Astrocyte (in vitro differentiated cells and primary cell): Measurements from ENCODE around the gene MAPK8IP2. TPM values are rescaled to one million over a fixed set of nuclear protein-coding genes. Genes with fewer than 3 reads are reported as not detected.

ENCODE experiments used
- DNase-seq: peaks from one replicate; pipeline ENCODE4 v3.0.0-alpha.2; 2010; ENCODE audit warnings: low read depth
- FAIRE-seq: peaks from 2 replicates; lab custom pipeline; 2011; peaks lifted over from hg19 to GRCh38; lab: Jason Lieb, UNC
- H2AFZ ChIP-seq: 2 replicates; pipeline ENCODE4 v1.6.0; 2012; ENCODE audit warnings: low read depth, low read length, inconsistent platforms
- H3K27ac ChIP-seq: 2 replicates; pipeline ENCODE4 v1.5.1; 2011; ENCODE audit warnings: low read depth, low read length, inconsistent platforms
- H3K27me3 ChIP-seq: 2 replicates; pipeline ENCODE4 v1.6.0; 2011; ENCODE audit warnings: low read length, inconsistent platforms; ENCODE audit not compliant: insufficient read depth
- H3K36me3 ChIP-seq: 2 replicates; pipeline ENCODE4 v1.5.1; 2011; ENCODE audit warnings: low read length, inconsistent platforms; ENCODE audit not compliant: insufficient read depth
- H3K4me1 ChIP-seq: 2 replicates; pipeline ENCODE4 v1.5.1; 2011; ENCODE audit warnings: low read length, inconsistent platforms; ENCODE audit not compliant: insufficient read depth
- H3K4me2 ChIP-seq: 2 replicates; pipeline ENCODE4 v1.6.0; 2012; ENCODE audit warnings: low read length, inconsistent platforms
- H3K4me3 ChIP-seq: 2 replicates; pipeline ENCODE4 v1.5.1; 2011; ENCODE audit warnings: low read depth, mild to moderate bottlenecking, low read length, inconsistent platforms; ENCODE audit not compliant: insufficient read depth
- H3K79me2 ChIP-seq: 2 replicates; pipeline ENCODE4 v1.6.0; 2012; ENCODE audit warnings: mild to moderate bottlenecking, low read length, inconsistent platforms; ENCODE audit not compliant: insufficient read depth
- H3K9ac ChIP-seq: 2 replicates; pipeline ENCODE4 v1.6.0; 2012; ENCODE audit warnings: mild to moderate bottlenecking, low read length, inconsistent platforms
- H3K9me3 ChIP-seq: 2 replicates; pipeline ENCODE4 v1.5.1; 2012; ENCODE audit warnings: low read depth, mild to moderate bottlenecking, low read length, inconsistent platforms; ENCODE audit not compliant: insufficient read depth
- H4K20me1 ChIP-seq: 2 replicates; pipeline ENCODE4 v1.6.0; 2012; ENCODE audit warnings: low read length, inconsistent platforms; ENCODE audit not compliant: insufficient read depth
- H3K27ac Mint-ChIP-seq: one replicate; pipeline ENCODE4 v1.8.0; 2021; ENCODE audit warnings: mild to moderate bottlenecking, mixed read lengths; ENCODE audit not compliant: unreplicated experiment
- H3K27me3 Mint-ChIP-seq: one replicate; pipeline ENCODE4 v1.8.0; 2021; ENCODE audit warnings: low read depth, mixed read lengths; ENCODE audit not compliant: unreplicated experiment
- H3K36me3 Mint-ChIP-seq: one replicate; pipeline ENCODE4 v1.8.0; 2021; ENCODE audit warnings: low read depth, mixed read lengths; ENCODE audit not compliant: unreplicated experiment
- H3K4me1 Mint-ChIP-seq: one replicate; pipeline ENCODE4 v1.8.0; 2021; ENCODE audit warnings: low read depth, mixed read lengths; ENCODE audit not compliant: unreplicated experiment
- H3K4me3 Mint-ChIP-seq: one replicate; pipeline ENCODE4 v1.8.0; 2021; ENCODE audit warnings: mild to moderate bottlenecking, moderate library complexity, mixed read lengths; ENCODE audit not compliant: unreplicated experiment
- H3K9me3 Mint-ChIP-seq: one replicate; pipeline ENCODE4 v1.8.0; 2021; ENCODE audit warnings: mild to moderate bottlenecking, mixed read lengths; ENCODE audit not compliant: unreplicated experiment
- CTCF ChIP-seq: IDR thresholded peaks from 2 replicates; pipeline ENCODE4 v1.5.1; 2011; ENCODE audit warnings: low read depth, mild to moderate bottlenecking, inconsistent platforms, low read length, moderate library complexity; ENCODE audit not compliant: insufficient read depth
- EZH2 ChIP-seq: IDR thresholded peaks from 2 replicates; pipeline ENCODE4 v1.6.1; 2012; ENCODE audit warnings: mild to moderate bottlenecking, low read length, inconsistent platforms; ENCODE audit not compliant: insufficient read depth
- total RNA-seq: library from RNA; stranded (reverse); gene quantifications from 2 replicates; pipeline ENCODE4 v1.2.1, GENCODE V29; 2021

MAPK8IP2 gene
- total RNA-seq, 1 donor from 2014 or later: 4.7 TPM

- TF ChIP-seq CTCF (no peak), EZH2 (no peak)
- Mint-ChIP-seq H3K27ac (no peak overlapping the region), H3K4me1 (peaks cover 8% of the 10 kb centered on the region)
Measured at GRCh38 chr22:50604256-50605001, 3.8 kb downstream of the MAPK8IP2 start.

DNA sequence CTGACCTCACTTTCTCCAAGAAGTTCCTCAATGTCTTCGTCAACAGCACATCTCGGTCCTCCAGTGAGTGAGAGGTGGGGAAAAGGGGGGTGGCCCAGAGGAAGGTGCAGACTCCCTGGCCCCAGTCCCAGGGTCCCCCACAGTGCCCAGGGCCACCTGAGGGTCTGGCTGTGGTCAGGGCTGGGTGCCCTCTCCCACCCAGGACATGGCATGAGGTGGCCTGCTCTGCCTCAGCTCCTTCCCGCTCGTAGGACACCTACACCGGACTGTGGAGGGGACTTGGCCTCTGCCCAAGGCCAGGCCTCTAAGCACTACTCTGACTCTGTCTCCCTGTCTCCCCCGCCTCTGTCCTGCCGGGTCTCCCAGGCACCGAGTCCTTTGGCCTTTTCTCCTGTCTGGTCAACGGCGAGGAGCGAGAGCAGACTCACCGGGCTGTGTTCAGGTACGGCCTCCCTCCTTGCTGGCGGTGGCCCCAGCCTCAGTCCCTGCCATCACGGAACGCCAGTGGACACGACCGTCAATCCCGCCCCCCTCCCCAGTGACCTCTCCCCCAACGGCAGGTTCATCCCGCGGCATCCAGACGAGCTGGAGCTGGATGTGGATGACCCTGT, 4.5 kb downstream of the MAPK8IP2 start:
- H3K27me3 ChIP-seq: peaks cover 23% of the 10 kb centered on the region
- Mint-ChIP-seq H3K4me3 (no peak overlapping the region), H3K36me3 (peaks cover 5% of the 10 kb centered on the region), H3K27ac (no peak overlapping the region), H3K27me3 (peaks cover 59% of the 10 kb centered on the region), H3K4me1 (peaks cover 5% of the 10 kb centered on the region), H3K9me3 (peaks cover 2% of the 10 kb centered on the region)
- no peak overlapping the region for H3K27ac ChIP-seq
- TF ChIP-seq EZH2 (no peak), CTCF (no peak)
- H3K9me3 ChIP-seq: no peaks in the 10 kb centered on the region
- H3K4me3 ChIP-seq: no peak overlapping the region
- no peak overlapping the region for H2AFZ ChIP-seq
- FAIRE-seq: no peak
- no peak overlapping the region for H3K4me2 ChIP-seq
- no peaks in the 10 kb centered on the region for H3K79me2 ChIP-seq
- H3K9ac ChIP-seq: no peak overlapping the region
- H4K20me1 ChIP-seq: no peaks in the 10 kb centered on the region
- no peaks in the 10 kb centered on the region for H3K36me3 ChIP-seq
- H3K4me1 ChIP-seq: no peaks in the 10 kb centered on the region
- DNase-seq: no peak

More at GRCh38 chr22:50604256-50605001, 3.8 kb downstream of the MAPK8IP2 start:
- Mint-ChIP-seq H3K4me3 (no peak overlapping the region), H3K36me3 (peaks cover 7% of the 10 kb centered on the region), H3K9me3 (peaks cover 2% of the 10 kb centered on the region), H3K27me3 (peaks cover 58% of the 10 kb centered on the region)
- DNase-seq (no peak), FAIRE-seq (no peak)
- H3K4me3 ChIP-seq: no peak overlapping the region
- H4K20me1 ChIP-seq: no peaks in the 10 kb centered on the region
- no peaks in the 10 kb centered on the region for H3K4me1 ChIP-seq
- H3K9ac ChIP-seq: no peak overlapping the region
- H3K79me2 ChIP-seq: no peaks in the 10 kb centered on the region
- H3K27me3 ChIP-seq: peaks cover 26% of the 10 kb centered on the region
- H3K27ac ChIP-seq: no peak overlapping the region
- no peak overlapping the region for H2AFZ ChIP-seq
- H3K4me2 ChIP-seq: no peak overlapping the region
- H3K9me3 ChIP-seq: no peaks in the 10 kb centered on the region
- H3K36me3 ChIP-seq: no peaks in the 10 kb centered on the region
